Heart left ventricle (tissue), 13 donors: ENCODE data around the gene BRME1.

Experiments
- CTCF ChIP-seq, 12 donors: fragments of 200-600 bp; sonication (generic) in 4 of 12; IDR thresholded peaks; one replicate each; pipeline versions ENCODE4 v1.5.0 to v1.8.0; 2018 to 2022; ENCODE audit warnings: antibody characterized with exemption in 12 of 12, mild to moderate bottlenecking in 5 of 12
- POLR2A ChIP-seq, 2 donors: fragments of 450-650 bp; IDR thresholded peaks; one replicate each; pipeline ENCODE4 v1.6.1; 2017; ENCODE audit warnings: antibody characterized with exemption in 2 of 2, mild to moderate bottlenecking in 2 of 2, moderate library complexity in 2 of 2
- donor health status: ischemic (EF 13 %, LVEDD 7.1; RV severe dilation, severe dysfunction).
- donor health status: DM: no; HTN: yes; CAD: no.
- donor health status: DM: no; HTN: no; CAD: no.
- donor health status: ischemic (EF 25% LVEDD 6.9; RV normal size, moderate dysfunction).
- donor health status: ischemic (EF 25% LVEDD 5.7; RV mildly dilated, moderate dysfunction).
- donor health status: ischemic (EF 35%, LVEDD 5.7; RV mildly dilated, moderate dysfunction).
- donor health status: nonischemic (EF 11% LVEDD 7.7; RV severe dilation, severe dysfunction).
- donor health status: DM: yes; HTN: yes; CAD: no.
- donor health status: PGD.
- donor health status: ischemic (EF 29% LVEDD 5.4; RV normal size, mild dysfunction).
- donor health status: nonischemic (EF 23%, LVEDD 6.1; RV moderate dilation, normal function).

DNA sequence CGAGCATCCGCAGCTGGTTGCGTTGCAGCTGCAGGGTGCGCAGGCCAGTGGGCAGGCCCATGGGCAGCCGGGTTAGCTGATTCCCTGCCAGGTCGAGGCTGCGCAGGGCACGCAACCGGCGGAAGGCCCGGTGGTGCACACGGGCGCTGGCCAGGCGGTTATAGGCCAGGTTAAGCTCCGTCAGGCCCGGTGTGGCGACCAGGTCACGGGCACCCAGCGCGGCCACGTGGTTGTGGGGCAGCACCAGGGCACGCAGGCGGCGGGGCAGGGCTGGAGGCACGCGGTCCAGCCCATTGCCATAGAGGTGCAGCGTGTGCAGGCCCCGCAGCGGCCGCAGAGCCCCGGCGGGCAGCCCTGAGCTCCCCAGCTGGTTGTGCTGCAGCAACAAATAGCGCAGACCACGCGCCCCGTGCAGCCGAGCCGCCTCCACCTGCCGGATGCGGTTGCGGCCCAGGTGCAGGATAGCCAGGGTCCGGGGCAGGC lies 27.0 kb upstream of the BRME1 start:
- no peak for TF ChIP-seq CTCF (IDR thresholded peaks at IDR 0.05)
- no peak for TF ChIP-seq POLR2A (IDR thresholded peaks at IDR 0.05)
